Measurements from ENCODE around the gene SRGAP1.

The SRGAP1 gene

DNA sequence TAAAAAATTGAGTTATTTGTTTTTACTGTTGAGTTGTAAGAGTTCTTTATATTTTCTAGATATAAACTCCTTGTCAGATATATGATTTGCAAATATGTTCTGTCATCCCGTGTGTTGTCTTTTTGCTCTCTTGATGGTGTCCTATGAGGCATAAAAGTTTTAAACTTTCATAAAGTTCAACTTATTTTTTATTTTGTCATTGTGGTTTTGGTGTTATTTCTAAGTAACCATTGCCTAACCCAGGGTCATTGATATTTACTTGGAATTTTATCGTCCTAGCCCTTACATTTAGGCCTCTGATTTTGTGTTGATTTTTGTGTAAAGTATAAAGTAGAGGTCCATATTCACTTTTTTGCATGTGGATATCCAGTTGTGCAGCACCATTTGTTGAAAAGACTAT lies 63.1 kb downstream of the SRGAP1 start:
- no peak for DNase-seq (ENCODE audit: low read depth)

DNA sequence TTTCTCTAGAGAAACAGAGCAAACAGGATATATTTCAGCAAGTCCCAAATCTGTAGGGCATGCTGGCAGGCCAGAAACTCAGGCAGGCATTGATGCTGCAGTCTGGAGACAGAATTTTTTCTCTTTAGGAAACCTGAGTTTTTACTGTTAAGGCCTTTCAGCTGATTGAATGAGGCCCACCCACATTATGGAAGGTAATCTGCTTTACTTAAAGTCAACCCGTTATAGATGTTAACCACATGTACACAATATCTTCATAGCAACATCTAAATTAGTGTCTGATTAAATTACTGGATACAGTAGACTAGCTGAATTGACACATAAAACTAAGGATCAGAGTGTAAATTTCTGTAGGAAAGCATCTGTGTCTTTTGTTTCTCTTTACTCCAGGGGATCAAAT lies 65.2 kb downstream of the SRGAP1 start:
- DNase-seq (ENCODE audit: low read depth), result no peak

DNA sequence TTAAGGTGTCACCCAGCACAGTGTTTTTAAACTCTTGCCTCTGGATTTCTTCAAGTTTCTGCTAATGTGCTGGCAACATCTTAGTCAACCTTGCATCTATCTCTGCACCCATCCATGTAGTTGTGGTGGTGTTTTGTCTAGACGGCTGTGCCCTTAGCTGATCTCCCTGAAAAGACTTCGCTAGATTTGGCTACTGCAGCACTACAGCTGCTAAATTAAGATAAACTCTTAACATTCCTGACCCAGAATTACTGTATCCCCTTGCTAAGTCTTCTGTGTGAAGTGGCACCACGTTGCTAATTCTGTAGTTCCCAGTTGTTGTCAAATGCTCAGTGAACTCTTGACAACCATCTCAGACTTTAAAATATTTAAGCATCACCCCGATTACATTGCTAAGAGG lies 66.8 kb downstream of the SRGAP1 start:
- no peak for DNase-seq (ENCODE audit: low read depth)

DNA sequence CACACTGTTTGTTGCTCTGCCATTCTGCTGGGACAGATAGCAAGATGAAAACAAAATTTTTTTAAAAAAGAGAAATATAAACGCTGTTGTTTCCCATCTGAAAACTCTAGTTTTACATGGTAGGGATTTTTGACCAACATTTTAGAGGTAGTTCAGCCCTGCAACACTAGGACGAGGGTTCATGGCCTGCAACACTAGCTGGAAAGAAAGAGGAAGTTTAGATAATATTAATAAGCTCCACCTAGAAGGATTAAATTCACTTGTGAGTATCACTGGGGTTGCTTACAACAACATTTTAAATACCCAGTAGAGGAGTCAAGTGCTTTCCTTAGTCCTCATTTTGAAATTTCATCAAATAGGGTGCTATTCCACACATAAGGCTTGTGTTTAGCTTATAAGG lies 68.2 kb downstream of the SRGAP1 start:
- no peak for DNase-seq (ENCODE audit: low read depth)

DNA sequence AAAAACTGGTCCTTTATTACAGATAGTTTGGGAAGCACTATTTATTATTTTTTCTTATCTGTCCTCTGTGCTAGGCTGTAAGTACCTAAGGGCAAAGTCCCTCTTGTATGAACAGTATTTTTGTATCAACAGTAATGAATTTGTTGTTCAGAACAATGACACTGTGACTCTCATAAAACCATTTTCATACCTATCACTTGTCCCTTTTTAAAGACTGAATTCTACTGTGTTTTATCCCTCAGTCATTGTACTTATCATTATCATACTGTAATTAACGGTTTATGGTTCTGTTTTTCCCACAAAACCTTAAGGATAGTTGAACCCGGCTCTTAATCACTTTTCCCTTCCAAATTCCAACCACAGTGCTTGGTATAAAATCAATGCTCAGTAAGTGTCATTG lies 69.4 kb downstream of the SRGAP1 start:
- DNase-seq (ENCODE audit: low read depth), result no peak

DNA sequence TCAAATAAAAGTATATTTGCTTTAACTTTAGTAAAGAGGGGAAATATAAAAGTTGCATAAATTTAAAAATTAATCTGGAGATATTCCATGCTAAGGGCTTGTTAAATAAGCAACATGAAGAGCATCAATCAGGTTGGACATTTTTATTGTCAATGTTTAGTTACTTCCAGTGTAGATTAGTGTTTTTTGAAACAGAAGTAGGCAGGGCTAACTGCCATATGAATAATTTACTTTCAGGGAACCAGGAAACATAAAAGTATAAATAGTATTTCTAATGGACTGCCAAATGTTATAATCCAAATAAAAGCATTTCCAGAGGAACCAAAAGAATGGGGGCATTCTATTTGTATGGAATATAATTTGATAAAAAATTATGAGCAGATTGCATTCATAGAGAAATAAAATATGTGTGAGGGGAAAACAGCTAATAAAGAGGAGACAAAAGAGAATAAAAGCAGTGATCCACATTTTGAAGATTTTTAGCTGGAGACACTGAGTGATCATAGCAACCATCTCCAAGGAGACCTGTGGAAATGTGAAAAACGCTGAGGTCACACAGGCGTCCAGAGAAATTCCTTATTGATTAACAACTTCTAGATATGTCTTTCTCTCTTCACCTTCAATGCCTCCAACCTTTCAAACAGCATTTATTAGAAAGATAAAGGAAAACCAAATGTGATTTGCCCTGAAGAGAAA lies 70.8 kb downstream of the SRGAP1 start:
- DNase-seq (ENCODE audit: low read depth), result no peak

DNA sequence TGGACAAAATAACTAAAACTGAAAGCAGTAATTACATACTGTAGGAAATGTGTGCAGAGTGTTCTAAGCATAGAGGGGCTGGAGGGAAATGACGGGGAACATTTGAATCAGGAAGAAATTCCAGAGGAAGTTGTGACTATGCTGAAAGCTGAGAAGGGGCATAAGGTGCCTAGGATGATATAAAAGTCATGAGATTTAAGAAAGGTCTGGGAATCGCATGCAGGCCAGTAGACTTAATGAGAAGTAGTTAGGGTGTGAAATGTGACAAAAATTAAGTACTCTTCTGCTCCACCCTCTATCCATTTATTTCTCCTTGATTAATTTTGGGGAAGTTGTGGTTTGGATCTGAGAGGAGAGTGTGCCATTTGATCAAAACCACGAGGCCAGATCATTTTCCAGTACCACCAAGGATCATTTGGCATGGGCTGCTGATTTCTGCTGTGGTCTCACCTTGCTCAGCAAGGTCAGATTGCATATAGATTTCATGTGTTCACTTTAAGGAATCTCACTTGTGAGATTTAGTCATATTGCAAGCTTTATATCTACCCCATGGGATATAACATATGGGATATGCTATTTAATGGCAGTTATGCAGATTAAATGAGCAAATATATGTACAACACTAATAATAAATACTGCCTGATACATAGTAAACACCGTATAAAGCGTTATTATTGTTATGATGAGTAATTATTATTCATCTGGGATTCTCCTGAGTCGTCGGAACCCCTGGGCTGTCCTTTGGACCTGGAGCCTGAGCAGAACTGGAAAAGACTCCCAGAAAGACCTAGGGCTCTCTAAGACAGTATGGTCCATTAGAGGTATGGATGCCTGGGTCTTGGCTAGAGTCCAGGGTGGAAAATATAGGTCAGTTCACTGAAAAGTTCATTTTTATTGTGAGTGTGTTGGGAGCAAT lies 72.3 kb downstream of the SRGAP1 start:
- DNase-seq (ENCODE audit: low read depth), result no peak

DNA sequence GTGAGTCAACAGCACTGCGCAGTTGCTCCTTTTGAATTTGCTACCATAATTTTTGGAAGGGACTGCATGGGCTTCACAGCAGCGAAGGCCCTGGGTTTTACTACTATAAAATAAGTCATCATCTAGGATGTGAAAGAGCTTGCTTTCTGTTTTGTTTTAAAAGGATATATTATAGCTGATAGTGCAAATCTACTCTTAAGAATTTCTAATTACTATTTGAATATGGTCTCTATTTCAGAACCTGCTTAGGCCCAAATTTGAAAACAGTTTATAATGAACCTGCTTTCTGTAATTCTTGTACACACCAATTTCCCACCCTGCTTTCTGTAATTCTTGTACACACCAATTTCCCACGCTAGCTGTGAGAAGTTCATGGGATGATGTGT lies 73.0 kb downstream of the SRGAP1 start:
- no peak for DNase-seq (ENCODE audit: low read depth)

DNA sequence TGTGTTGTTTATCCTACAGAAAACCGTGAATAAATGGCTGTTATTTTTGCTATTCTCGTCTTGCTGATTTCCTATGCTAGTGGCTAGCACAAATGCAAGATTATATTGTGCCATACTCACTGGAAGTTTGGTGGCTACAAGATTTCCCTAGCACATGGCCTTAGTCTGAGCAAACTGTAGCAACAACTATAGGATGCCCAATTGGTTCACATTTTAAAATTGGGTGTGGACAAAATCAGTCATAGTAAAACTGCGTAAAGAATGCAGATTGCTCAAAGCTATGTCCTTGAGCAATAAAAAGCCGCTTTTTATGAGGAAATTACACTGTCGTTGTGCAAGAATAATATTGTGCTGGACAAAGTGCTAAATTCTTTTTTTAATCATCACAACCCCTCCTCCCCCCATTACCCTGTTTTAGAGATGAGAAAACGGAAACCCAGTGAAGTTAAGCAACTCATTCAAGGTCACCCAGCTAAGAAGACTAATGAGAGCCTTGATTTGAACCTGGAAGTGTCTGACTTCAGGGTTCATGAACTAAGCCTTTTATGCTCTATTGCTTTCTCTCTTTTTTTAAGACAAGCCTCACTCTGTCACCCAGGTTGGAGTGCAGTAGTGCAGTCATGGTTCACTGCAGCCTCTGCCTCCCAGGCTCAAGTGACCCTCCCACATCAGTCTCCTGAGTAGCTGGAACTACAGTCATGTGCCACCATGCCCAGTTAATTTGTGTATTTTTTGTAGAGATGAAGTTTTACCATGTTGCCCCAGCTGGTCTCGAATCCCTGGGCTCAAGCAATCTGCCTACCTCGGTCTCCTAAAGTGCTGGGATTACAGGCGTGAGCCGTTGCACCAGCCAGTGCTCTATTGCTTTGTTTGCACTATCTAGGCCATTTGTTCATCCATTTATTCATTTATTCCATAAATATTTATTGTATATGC lies 73.6 kb downstream of the SRGAP1 start:
- no peak for DNase-seq (ENCODE audit: low read depth)

DNA sequence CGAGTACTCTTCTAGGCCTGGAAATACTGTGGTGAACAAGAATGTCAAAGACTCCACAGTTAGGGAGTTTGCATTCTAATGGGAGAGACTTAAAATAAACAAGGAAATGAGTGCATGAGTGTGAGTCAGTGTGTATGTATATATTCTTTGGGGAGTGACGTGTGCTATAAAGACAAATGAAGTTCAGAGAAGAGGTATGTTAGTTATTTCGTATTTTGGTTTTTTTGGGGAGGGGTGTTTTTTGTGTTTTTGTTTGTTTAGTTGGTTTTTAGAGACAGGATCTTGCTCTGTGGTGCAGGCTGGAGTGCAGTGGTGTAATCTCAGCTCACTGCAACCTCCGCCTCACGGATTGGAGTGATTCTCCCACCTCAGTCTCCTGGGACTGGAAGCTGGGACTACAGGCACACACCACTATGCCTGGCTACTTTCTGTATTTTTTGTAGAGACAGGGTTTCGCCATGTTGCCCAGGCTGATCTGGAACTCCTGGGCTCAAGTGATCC lies 74.3 kb downstream of the SRGAP1 start:
- DNase-seq (ENCODE audit: low read depth), result no peak

DNA sequence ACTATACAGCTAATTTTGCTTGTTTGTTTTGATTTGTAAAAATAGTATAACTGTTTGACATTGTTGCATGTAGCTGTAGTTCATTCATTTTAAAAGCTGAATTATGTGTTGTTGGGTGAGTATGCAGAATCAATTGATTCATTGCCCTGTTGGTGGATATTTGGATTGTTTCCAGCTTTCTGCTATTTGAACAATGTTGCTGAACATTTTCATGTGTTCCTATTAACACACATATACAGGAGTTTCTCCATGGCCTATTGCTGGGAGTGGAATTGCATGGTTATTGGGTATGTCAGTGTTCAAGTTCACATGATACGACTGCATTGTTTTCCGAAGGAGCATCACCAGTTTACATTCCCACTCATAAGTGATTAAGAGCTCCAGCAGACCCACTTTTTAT lies 75.3 kb downstream of the SRGAP1 start:
- no peak for DNase-seq (ENCODE audit: low read depth)

DNA sequence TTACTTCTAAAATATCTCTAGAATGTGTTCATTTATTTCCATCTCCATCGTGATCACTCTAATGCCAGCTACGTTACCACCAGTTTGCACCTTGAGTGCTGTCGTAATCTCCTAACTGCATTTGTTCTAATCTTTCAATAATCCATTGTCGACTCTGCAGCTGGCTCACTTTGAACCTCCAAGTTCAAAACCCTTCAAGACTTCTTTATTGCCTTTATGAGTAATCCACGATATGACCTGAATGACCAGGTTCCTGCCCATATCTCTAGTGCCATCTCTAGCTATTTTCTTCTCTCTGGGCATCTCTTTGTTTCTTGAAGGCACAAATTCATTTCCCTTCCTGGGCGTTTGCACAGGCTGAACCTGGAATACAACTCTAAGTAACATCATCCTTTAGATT lies 76.7 kb downstream of the SRGAP1 start:
- no peak for DNase-seq (ENCODE audit: low read depth)

DNA sequence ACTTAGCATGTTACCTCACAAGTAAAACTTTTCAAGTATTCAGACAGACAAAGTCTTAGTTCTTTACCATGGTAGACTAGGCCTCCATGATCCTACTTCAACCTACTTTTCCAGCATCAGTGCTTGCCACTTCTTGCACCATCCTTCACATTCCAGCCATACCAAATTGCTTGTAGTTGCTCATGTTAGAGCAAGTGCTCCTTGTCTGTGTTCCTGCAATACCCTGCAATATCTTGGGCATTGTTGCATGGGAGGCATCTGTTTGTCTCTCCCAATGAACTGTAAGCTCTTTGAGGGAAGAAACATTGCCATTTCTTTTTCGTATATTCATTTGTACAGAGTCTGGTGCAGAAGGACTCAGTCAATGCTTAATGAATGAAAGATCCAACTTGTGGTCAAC lies 78.0 kb downstream of the SRGAP1 start:
- DNase-seq (ENCODE audit: low read depth), result no peak

DNA sequence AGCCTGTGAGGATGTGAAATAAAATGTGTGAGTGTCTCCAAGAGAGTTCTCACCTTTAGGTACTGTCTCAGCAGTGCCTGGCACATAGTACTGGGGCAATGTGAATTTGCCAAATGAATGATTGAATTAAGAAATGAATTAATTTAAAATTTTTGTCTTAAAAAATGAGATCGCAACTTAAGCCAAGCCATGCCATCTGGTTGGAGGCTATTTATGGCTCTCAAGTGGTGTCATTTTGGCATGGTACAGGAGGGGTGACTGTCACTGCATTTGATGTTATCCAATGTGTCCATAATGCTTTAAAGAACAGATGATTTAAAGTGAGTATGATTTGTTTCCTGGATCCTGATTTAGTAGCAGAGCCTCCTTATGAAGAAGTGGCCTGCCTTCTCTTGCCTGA lies 80.3 kb downstream of the SRGAP1 start:
- no peak for DNase-seq (ENCODE audit: low read depth)

DNA sequence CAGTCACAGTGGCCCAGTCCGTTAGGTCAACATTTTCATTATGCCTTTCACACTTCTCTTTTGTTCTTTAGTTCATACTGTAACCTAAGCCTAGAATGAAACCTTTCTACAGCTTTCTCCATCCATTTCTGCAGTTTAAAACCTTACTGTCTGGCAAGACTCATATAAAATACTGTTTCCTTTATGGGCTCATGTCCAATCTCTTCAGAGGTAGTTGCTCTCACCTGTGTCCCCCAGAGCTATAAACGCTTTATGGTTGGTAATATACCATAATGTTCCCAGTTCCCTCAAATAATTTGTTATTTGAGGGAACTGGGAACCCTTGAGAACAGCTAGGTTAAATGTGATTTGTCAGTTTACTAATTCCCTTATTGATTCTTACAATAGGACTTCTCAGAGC lies 83.0 kb downstream of the SRGAP1 start:
- DNase-seq (ENCODE audit: low read depth), result no peak

DNA sequence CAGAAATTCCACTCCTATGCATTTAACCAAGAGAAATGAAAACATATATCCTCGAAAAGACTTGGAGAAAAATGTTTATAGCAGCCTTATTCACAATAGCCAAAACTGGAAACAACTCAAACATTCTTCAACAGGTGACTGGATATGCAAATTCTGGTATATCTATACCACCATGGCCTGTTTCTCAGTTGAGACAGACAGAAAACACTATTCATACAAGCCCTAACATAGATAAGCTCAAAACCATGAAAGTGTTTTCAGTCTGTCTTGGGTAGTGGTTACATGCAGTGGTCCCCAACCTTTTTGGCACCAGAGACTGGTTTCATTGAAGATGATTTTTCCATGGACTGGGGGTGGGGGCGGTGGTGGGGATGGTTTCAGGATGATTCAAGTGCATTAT lies 83.8 kb downstream of the SRGAP1 start:
- no peak for DNase-seq (ENCODE audit: low read depth)

DNA sequence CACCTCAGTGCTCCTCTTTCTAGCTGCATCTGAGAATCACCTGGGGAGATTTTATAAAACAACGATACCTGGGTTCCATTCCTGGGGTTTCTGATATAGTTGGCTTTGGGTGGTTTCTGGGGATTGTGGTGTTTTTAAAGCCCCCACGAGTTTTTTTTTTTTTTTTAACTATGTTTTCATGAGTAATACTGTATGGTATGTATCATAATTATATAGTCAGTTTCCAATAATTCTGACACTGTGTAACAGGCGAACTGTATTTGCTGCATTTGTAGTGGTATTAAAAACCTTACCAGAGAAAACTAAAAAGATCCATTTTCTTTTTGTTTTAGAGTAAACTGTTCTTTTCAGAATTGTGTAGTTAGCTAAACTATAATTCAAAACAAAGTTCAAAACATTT lies 84.9 kb downstream of the SRGAP1 start:
- DNase-seq (ENCODE audit: low read depth), result no peak

DNA sequence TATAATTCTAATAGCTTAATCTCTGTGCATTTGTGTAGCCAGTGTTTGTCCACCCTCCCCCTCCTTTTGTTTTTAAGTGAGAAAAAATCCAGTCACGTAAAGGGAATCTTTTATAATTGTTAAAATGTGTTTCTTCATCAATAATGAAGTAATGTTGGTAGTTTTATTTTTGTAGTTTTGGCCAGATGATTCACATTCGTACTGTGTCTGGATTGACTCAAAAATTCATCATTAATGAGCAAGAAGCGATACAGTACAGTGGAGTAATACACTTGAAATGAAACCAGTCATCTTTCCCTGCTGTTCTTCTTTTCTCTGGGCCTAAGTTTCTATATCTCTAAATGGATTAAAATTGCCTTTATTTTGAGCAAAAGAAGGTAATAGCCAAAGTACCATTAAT lies 86.5 kb downstream of the SRGAP1 start:
- DNase-seq (ENCODE audit: low read depth), result no peak

DNA sequence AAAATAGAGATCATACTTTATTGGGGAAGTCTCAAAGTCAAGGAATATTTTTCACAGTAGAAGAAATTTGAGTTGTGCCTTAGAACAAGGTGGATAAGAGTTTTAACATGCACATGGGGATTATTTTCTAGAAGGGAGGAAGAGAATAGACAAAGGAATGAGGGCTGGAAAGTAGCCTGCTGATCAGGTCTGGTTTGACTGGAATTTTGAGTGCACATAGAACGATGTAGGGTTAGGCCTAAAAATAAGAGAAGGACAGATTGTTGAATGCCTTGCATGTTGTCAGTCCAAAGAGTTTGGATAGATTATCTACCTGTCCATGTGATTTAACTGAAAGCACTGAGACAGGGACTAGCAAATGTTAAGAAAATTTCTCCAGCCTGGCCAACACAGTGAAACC lies 87.2 kb downstream of the SRGAP1 start:
- no peak for DNase-seq (ENCODE audit: low read depth)

DNA sequence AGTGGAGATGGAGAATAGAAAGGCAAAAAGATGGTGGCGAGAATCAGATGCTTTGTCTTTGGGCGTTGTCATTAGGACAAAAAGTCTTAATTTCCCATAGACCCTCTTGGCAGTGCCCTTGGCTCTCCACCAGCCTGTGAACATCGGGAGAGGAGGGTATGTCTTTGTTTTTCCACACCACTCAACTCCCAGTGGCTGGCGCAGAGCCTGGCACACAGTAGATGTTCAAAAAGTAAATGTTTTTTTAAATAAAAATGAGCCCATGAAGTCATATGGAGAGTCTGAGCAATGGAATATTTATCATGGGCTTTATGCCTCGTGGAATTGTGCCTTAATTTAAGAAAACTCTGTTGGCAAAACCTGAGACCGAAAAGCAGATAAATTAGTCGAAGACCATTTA lies 90.4 kb downstream of the SRGAP1 start:
- DNase-seq (ENCODE audit: low read depth), result no peak

DNA sequence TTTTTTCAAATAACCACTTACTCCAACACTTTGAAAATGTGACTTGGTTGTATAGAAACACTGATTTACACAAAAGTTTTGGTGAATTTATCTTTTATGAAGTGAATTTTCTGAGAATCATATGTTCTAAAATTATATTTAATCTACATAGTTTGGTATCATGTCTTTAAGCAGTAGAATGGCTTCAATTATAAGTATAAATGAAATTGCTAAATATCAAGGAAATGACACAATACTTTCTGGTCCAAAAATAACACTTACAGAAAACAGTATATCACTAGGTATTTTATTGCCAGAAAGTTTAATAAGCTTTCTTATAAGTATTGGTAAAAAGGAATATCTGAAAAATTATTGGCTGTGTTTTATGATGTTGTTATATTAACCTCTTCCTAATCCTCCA lies 90.9 kb downstream of the SRGAP1 start:
- DNase-seq (ENCODE audit: low read depth), result no peak

Data from CMK (cell line).